ENCODE data around the gene KLF7.

DNA sequence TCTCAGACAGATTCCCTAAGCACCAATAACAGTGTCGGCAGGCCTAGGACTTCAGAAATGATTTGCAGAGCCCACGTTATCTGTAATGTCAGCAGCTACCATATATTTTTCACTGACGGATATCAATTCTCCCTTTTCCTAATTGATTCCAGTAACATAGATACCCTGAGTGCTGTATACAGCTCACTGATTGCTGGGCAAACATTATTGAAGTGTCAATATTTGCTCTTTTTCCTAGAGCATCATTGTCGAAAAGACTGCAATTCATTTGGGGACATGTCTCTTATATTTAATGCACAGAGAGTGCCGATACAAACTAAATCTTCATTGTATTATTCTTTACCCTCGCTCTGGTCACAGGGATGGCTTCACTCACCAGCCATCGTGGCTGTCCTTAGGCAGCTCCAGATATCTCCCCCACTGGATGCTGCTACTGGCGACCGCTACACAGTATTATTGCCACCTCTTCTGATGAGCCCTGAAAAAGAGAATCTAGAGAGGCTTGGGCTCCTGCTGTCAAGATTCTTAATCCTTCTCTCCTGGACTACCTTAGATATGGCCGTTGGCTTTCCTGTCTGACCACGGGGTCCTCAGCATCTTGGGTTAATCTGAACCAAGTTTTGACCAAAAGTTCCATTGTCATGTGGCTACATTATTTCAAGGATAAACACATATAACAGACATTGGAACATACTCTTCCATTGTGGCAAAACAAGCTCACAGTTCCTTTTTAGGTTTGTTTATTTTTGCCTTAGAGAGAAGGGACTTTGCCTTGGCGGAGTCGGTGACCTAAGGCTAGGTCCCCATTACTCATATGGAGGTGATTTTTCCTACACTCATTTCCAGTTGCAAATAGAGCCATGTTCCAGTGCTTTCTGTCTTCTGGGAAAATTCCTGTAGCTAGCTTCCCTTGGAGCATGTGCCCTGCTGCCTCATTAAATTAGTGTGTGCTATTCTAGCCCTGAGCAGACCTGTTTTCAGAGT lies 121.1 kb downstream of the KLF7 start:
- TF ChIP-seq CTCF (IDR thresholded peaks at IDR 0.05; ENCODE audit: poor library complexity) (no peak), EZH2 (IDR thresholded peaks at IDR 0.05; ENCODE audit: borderline replicate concordance) (no peak)
